D721Med (cell line): ENCODE results near the gene PVR.

Experiments
- DNase-seq: peaks from one replicate; pipeline ENCODE4 v3.0.0; 2011; ENCODE audit warnings: low spot score; ENCODE audit not compliant: insufficient read length
- FAIRE-seq: peaks from 2 replicates; lab custom pipeline; 2011; peaks lifted over from hg19 to GRCh38; lab: Jason Lieb, UNC
- CTCF ChIP-seq: IDR thresholded peaks from 2 replicates; pipeline ENCODE4 v1.5.1; 2012; ENCODE audit warnings: mild to moderate bottlenecking, control low read depth; ENCODE audit not compliant: insufficient read depth; ENCODE audit errors: missing control alignments

PVR gene

GRCh38 chr19:44692379-44692721 lies 48.6 kb downstream of the PVR start:
- TF ChIP-seq CTCF, result no peak
- FAIRE-seq (no peak), DNase-seq (no peak)

GRCh38 chr19:44694184-44694579 lies 50.5 kb downstream of the PVR start:
- FAIRE-seq (no peak), DNase-seq (no peak)
- TF ChIP-seq CTCF, result peak; percentile 31

- FAIRE-seq (no peak), DNase-seq (no peak)
- TF ChIP-seq CTCF, result no peak
Measured at GRCh38 chr19:44696939-44697669, 53.4 kb downstream of the PVR start.

GRCh38 chr19:44697670-44698034 lies 53.9 kb downstream of the PVR start:
- TF ChIP-seq CTCF, result no peak
- no peak for DNase-seq
- FAIRE-seq, result no peak

GRCh38 chr19:44698492-44699201 lies 54.9 kb downstream of the PVR start, which contains the start of gene CEACAM16:
Gene CEACAM16, plus strand, starts transcription at chr19:44699151. Its CDS starts 2,306 bp downstream, at chr19:44701457.
- no peak for TF ChIP-seq CTCF
- FAIRE-seq (no peak), DNase-seq (no peak)

- TF ChIP-seq CTCF, result no peak
- DNase-seq (no peak), FAIRE-seq (no peak)
Measured at GRCh38 chr19:44700547-44700946, 56.8 kb downstream of the PVR start.

GRCh38 chr19:44701228-44701627 lies 57.5 kb downstream of the PVR start:
- FAIRE-seq (no peak), DNase-seq (no peak)
- TF ChIP-seq CTCF, result no peak
